K562 (cell line): ENCODE data around the gene TAL1. TPM values are rescaled to one million over a fixed set of nuclear protein-coding genes. Genes with fewer than 3 reads are reported as not detected.

Experiments
- AFF1 ChIP-seq, 2 experiments: fragments of 450-650 bp; IDR thresholded peaks; 2 replicates each; pipeline ENCODE4 v1.6.1; 2018; ENCODE audit warnings: mild to moderate bottlenecking in 2 of 2, low read depth in 1 of 2; ENCODE audit not compliant: partially characterized antibody in 2 of 2
- AFF4 ChIP-seq: sonication (generic); formaldehyde crosslinking; IDR thresholded peaks from 2 replicates; pipeline ENCODE4 v1.8.0; 2023; ENCODE audit warnings: mild to moderate bottlenecking, missing genetic modification reagents
- HINFP ChIP-seq: fragments of 450-650 bp; conservative IDR thresholded peaks from 2 replicates; pipeline ENCODE4 v1.6.1; 2016; ENCODE audit warnings: missing genetic modification characterization, low read depth, mild to moderate bottlenecking, control low read depth, missing compliant biosample characterization
- NRF1 ChIP-seq, 2 experiments: fragments of 450-650 bp; IDR thresholded peaks in 1 of 2; conservative IDR thresholded peaks in 1 of 2; 2 replicates each; pipeline ENCODE4 v1.6.1; 2014; ENCODE audit warnings: mild to moderate bottlenecking in 2 of 2
- REST ChIP-seq, 2 experiments: fragments of 450-650 bp; formaldehyde crosslinking in 1 of 2; IDR thresholded peaks; 2 replicates each; pipeline versions ENCODE4 v1.4.0 to v1.6.1; 2014 to 2020; ENCODE audit warnings: mild to moderate bottlenecking in 2 of 2, borderline replicate concordance in 1 of 2, low read depth in 1 of 2
- THAP7 ChIP-seq: fragments of 250-450 bp; sonication (Bioruptor Pico); IDR thresholded peaks from 2 replicates; pipeline ENCODE4 v1.5.0; 2021
- polyA plus RNA-seq, 8 experiments: library from polyadenylated mRNA; depleted of rRNA in 4 of 8; stranded (reverse) in 5 of 8; unstranded in 3 of 8; fragments of >200 nt; fragmentation: Nextera tagmentation in 2 of 8; fragmentation: Illumina TruSeq in 1 of 8; extraction: Ambion mirVana in 2 of 8; extraction: Trizol in 1 of 8; gene quantifications; 2 replicates each; pipeline versions ENCODE4 v1.2.1 to v1.2.3, GENCODE V29; 2011 to 2014; ENCODE audit warnings: inconsistent platforms in 1 of 8, missing spikeins in 1 of 8
- total RNA-seq, 7 experiments: library from RNA; depleted of rRNA in 6 of 7; stranded (reverse); fragments of >200 nt in 6 of 7; fragmentation: Illumina TruSeq in 2 of 7; extraction: Trizol in 2 of 7; gene quantifications; 2 replicates each; pipeline versions ENCODE4 v1.2.1 to v1.2.3, GENCODE V29; 2011 to 2021; ENCODE audit warnings: low replicate concordance in 1 of 7

TAL1 gene
- total and polyA plus RNA-seq, 9 of the 15 experiments (the other 6 are each of a cell fraction or from before 2014, with no cell fraction given): 18.5 to 106 (median 59.7) TPM

- TF ChIP-seq REST (IDR thresholded peaks at IDR 0.05; ENCODE audit: borderline replicate concordance): peak; percentile 58
- TF ChIP-seq REST (CRISPR knock-in tag; IDR thresholded peaks at IDR 0.05; ENCODE audit: low read depth): no peak
- TF ChIP-seq HINFP: no peak
- TF ChIP-seq AFF4 (CRISPR knock-in tag): no peak
- TF ChIP-seq NRF1 (conservative IDR thresholded peaks at IDR 0.05 in 1 of 2, IDR thresholded peaks at IDR 0.05 in 1 of 2): peak; percentile 65 to 71; a peak in 3 of 4 replicates
- TF ChIP-seq THAP7: no peak
- TF ChIP-seq AFF1 (IDR thresholded peaks at IDR 0.05; ENCODE audit: low read depth in 1 of 2, partially characterized antibody in 2 of 2): no peak
These were observed 49.9 kb downstream of the TAL1 start (continued) for GRCh38 chr1:47181955-47182675.
